ENCODE data around the gene SLC1A3. TPM values are rescaled to one million over a fixed set of nuclear protein-coding genes. Genes with fewer than 3 reads are reported as not detected.

SLC1A3 gene
- total RNA-seq, 1 donor from 2014 or later = 19.4 TPM

DNA sequence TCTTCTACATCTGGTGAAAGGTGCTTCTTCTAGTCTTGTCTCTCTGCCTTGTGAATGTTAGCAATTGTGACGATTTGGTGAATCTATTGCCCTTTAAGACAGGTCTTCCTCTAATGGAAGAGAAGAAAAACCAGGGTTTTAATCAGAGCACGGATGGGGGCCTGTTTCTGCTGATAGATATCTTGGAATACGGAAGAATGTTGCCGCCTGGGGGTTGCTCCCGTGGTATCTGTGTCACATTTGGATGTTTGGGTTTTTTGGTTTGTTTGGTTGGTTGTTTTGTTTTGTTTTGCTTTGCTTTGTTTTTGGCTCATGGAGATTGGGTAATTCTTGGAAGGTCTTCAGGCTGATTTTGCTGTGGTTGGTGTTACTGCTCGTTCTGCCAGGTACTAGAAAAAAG lies 9.7 kb upstream of the SLC1A3 start:
- no peak for DNase-seq (ENCODE audit: low spot score)
- no peak for ATAC-seq
- intact Hi-C loops (cut with DNase I) = no loop called here

DNA sequence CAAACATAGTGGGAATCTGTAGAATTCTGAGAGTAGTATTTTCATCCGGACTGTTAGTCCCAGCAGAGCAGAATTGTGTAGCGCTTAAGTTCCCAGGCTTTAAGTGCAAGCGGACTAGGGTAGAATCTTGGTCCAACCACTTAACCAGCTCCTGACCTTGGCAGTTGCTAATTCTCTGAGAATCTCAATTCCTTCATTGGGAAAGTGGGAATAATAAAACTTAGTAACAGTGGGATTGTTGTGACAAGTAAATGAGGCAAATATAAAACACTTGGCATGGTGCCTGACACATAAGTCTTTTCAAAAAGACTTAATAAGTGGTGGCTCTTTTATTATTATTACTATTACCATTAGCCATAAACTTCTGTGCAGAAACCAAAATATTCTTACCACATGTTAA lies 8.4 kb upstream of the SLC1A3 start:
- intact Hi-C loops (cut with DNase I) = no loop called here
- DNase-seq (ENCODE audit: low spot score) (no peak), ATAC-seq (no peak)

DNA sequence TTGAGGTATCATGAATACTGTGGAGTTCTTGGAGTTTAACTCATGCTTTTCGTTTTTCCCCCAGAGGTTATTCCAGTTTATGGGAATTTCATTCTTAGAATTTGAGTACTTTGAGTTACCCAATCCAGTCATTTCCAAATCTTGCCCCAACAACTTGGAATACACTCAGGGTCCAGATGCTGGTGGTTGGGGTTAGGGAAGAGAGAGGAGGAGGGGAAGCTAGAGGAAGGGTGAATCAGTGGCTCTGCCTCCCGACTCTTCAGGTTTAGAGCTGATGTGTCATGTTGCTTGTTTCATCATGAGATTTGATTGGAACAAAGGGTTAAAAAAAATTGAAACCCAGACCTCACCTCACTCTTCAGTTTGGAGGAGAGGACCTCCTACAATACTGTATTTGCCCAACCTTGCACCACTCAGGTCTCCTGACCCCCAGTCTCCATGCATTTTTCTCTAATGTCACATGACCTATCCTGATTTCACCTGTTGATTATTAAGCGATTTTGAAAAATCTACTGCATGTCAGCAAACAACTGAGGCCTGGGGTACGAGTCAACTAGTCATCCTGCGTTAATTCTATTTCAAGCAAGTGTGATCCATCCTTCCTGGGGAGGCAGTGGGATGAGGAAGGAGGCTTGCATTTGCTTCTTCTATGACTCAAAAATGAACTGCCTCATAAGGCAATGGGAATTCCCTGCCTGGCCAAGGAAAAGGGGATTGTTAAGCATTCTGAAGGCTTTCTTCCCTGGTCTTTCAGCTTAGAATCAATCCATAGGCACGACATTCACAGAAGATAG lies 6.2 kb upstream of the SLC1A3 start:
- ATAC-seq (peak; percentile 62), DNase-seq (ENCODE audit: low spot score) (no peak)
- intact Hi-C loops (cut with DNase I) = no loop called here

DNA sequence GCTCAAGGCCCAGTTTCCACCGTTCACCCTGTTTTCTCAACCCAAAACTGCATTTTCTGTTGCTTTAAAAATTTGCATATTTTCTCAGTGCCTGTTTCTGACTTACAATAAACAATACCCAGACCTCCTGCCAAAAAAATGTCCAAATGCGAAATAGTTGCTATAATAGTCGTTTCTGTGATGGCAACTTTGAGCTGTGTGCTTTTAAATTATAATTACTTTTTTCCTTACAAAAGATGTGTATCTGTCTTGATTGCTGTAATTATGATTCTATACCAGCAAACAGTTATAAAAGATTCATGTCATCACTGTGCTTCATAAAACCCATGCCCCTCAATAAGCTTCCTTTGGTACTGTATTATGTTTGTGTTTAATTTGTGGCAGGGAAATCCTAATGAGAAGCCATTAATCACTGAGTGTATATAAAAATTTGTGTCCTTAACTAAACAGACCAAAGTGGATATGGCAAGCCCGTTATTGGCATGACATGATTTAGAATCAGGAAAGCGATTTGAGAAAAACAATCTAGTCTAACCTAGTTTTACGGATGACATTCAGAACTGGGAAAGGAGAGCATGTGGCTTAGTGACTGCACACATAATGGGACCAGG lies 5.4 kb upstream of the SLC1A3 start:
- no peak for DNase-seq (ENCODE audit: low spot score)
- ATAC-seq = no peak
- intact Hi-C loops (cut with DNase I) = no loop called here

DNA sequence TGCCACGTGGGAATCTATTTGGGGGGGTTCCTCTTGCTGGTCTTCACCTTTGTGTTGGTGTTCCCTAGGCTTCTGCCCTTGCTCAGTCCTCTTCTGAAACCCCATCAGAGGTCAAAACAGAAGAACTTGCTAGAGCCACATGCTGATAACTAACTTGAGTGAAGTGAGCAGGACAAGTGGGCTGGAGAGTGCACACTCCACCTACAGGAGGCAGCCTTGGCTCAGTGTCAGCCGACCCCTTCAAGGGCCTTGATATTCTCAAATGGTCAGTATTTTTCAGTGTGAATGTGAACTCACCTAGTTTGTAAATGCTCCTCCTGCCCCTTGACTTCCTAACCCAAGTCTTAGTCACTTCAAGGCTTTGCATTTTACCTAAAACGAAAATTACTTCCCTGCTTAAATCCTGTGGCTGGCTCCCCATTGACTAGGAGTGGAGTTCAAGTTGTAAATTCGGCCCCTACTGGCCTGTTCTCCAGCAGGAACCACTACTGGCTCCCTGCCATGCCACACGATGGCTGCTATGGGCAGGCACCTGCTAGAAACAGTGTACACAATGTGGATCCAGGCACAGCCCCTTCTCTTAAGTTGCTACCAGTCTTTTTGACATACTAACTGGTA lies 3.6 kb upstream of the SLC1A3 start:
- DNase-seq (ENCODE audit: low spot score) (no peak), ATAC-seq (no peak)
- intact Hi-C loops (cut with DNase I) = no loop called here

DNA sequence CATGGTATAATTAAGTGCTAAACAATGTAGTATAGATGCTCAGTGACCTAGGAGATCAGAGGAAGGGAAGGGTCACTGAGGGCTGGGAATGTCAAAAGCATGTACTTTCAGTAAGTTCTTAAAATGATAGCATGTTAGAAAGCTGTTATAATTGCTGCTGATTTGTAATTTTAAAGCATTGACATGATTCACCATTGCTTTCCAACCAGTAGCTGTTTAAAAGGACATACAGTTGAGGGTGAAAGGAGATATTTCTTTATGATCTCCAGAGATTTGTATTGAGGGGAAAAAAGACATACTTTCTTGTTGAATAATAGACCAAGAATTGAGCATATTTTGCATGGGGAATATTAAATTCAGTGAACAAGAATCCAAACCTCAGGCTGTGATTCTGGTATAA lies 1.2 kb upstream of the SLC1A3 start:
- intact Hi-C loops (cut with DNase I) = no loop called here
- no peak for ATAC-seq
- DNase-seq (ENCODE audit: low spot score) = no peak

DNA sequence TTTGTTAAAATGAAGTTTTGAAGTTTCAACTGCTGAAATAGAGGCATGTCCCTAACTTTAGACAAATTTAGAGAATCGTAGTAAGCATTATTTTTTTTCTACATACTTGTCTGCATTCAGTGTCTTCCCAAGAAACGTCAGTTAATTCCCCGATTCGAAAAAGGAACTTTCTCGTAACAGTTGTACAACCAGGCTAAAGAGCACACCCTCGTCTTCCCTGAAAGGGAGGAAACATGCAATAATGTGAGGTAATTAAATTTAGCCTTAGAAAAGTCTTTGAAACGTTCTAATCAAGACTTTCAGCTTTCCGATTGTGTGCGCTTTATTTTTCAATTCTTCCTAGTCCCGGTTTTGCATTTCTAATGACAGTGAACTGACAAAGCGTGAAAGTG lies 374 bp upstream of the SLC1A3 start:
- intact Hi-C loops (cut with DNase I) = no loop called here
- ATAC-seq = peak; percentile 4

DNA sequence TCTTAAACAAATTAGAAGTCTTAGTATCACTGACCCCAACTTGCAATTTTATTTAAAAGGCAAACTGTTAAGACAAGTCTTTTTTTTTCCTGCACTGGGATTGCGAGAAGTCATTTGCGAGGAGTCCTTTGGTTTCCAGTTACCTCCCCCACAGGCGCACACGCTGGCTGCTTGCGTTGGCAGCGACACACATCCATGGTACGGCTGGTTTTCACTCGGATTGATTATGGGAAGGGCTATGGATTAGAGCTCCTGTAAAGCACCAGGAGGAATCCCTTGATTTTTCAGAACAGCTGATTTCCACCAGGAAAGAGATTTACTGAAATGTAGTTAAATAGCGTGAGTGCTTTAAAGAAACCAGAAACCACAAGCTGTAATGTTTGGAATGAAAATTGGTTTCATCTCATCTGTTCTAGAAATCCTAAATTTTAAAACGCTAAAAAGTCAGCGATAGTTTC lies 737 bp downstream of the SLC1A3 start:
- peak; percentile 58 for ATAC-seq
- intact Hi-C loops (cut with DNase I) = no loop called here
- no peak for DNase-seq (ENCODE audit: low spot score)

More for the DNA sequence above, 374 bp upstream of the SLC1A3 start:
- DNase-seq (ENCODE audit: low spot score) = no peak

DNA sequence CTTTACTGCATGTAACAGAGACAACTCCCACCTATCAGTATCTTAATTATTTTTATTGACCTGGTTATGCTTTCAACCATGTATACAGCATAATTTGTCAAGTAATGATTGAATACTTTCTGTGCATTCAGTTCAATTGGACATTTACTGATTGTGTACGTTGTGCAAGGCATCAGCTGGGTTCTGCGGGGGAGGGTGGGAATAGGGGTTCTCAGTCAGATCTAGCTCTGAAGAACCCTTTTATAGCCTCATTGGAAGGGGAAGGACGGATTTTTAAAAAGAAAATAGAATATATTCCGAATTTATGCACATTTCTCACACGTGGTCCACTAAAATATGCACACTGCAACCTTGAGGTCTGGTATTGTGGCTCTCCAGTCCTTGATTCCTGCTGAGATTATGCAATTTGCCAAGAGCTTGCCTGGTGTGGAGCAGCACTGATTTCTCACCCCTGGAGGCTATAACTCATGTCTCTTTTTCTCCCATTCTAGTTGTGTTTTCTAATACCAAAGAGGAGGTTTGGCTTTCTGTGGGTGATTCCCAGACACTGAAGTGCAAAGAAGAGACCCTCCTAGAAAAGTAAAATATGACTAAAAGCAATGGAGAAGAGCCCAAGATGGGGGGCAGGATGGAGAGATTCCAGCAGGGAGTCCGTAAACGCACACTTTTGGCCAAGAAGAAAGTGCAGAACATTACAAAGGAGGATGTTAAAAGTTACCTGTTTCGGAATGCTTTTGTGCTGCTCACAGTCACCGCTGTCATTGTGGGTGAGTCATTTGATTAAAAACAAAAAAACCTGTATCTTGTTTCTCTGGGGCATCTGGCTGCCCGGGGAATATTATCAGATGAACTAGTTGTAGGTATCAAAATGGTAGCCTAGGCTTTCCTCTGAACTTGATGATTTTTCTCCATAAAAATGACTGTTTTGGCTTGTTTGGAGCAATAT lies 1.7 kb downstream of the SLC1A3 start:
- DNase-seq (ENCODE audit: low spot score) = no peak
- intact Hi-C loops (cut with DNase I) = no loop called here
- ATAC-seq = peak; percentile 52

DNA sequence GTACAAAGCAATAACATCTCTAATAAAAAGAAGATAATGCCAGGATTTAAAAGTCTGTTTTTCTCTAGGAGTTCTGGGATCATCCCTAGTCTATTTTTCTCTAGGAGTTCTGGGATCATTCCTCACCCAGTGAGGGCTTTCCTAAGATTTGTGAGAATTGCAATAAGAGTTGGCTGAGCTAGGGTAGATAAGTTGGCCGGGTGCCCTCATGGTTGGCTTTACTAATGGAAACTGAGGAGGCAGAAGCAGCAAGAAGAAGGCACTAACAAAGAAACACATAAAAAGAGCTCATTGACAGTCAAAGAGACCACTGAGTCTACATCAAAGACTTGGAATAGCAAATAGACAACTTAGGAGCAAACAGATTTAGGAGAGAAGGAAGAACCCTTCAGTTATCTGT lies 4.2 kb downstream of the SLC1A3 start:
- ATAC-seq (no peak), DNase-seq (ENCODE audit: low spot score) (no peak)
- intact Hi-C loops (cut with DNase I) = loop anchor here (10.0 kb wide), 1 partner anchor 1354 kb away; no protein-coding TSS in a partner anchor

DNA sequence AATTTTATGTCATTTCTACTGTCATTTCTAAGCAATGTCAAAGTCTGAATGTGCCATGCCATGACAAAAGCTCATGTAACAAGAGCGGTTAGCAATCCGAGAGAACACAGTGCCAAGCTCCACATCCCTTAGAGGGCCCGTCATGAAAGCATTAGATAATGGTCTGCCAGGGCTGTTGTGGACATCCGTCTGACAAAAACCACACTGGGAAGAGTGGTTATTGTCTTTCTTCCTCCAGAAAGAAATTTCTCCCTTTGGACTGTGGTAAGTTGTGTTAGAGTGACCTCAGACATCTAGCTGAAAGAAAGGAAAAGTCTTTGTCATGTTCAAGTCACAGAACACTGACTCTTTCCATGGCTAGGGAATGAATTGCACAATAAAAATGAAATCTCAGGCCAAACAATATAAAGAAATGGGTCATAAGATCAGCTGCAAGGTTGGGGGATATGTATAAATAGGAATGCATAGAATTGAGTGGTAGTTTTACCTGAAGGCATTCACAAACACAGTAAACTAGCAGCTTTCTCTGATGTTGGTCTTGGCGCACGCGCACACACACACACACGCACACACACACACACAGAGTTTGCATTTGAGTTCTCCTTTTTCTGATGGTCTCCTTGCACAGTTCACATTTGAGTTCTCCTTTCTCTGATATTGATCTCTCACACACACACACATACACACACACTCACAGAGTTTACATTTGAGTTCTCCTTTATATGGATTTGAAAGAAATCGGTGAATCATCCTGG lies 5.3 kb downstream of the SLC1A3 start:
- ATAC-seq (no peak), DNase-seq (ENCODE audit: low spot score) (no peak)
- intact Hi-C loops (cut with DNase I) = loop anchor here (10.0 kb wide), 1 partner anchor 1353 kb away; no protein-coding TSS in a partner anchor

DNA sequence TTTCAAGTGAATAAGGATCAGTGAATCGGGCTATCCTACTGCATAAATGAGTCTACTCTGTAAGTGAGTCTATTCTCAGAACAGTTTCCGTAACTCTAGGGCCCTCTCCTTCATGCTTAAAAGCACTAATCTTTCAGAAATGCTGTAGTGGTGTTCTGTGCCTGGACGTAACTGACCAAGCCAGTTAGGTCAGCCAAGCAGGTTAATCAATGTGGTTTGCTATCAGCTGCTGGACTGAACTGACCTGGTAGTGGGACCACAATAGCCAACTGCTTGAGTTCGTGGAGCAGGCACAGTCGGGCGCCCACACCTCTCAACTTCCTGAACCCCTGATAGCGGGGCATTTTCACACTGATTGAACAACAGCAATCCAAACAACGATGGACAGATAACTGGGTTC lies 6.8 kb downstream of the SLC1A3 start:
- intact Hi-C loops (cut with DNase I) = loop anchor here (10.0 kb wide), 1 partner anchor 1352 kb away; no protein-coding TSS in a partner anchor
- ATAC-seq = no peak
- no peak for DNase-seq (ENCODE audit: low spot score)

DNA sequence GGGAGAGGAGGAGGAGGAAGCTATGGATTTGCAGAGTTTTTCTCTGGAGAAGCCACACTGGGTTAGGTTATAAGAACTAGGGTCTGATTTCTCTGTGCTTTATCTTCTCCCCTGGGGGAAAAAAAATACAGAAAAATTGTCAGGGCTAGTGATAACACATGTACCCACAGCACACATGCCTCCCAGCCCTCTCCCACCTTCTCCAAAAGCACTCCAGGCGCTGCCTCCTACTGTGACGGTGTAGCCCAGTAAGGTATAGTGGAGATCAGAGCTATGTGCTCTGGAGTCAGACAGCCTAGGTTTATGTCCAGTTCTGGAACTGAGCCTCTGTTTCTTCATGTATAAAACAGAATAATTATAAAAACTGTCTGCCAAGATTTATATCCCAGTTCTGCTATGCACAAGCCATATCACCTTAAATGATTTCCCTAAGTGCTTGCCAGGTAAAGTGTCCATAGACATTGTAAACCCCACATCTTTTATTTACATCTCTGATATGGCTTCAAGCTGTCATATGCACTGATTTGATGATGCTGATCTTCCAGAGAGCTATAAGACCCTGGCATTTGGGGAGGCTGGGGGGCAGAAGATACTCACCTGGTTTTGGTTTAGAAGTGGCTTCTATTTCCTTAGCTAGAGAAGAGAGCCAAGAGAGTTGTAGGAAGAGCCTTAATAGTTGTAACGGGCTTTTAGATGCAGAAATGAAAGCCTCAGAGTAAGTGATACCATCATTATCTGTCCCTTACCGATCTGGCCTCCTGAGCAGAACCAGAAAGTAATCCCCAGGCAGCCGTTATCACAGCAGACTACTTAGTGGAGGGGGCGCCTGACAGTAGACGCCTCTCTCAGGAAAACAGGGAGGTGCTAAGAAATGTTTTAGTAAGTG lies 7.6 kb downstream of the SLC1A3 start:
- DNase-seq (ENCODE audit: low spot score) = no peak
- peak; percentile 27 for ATAC-seq
- intact Hi-C loops (cut with DNase I) = loop anchor here (10.0 kb wide), 1 partner anchor 1351 kb away; no protein-coding TSS in a partner anchor

DNA sequence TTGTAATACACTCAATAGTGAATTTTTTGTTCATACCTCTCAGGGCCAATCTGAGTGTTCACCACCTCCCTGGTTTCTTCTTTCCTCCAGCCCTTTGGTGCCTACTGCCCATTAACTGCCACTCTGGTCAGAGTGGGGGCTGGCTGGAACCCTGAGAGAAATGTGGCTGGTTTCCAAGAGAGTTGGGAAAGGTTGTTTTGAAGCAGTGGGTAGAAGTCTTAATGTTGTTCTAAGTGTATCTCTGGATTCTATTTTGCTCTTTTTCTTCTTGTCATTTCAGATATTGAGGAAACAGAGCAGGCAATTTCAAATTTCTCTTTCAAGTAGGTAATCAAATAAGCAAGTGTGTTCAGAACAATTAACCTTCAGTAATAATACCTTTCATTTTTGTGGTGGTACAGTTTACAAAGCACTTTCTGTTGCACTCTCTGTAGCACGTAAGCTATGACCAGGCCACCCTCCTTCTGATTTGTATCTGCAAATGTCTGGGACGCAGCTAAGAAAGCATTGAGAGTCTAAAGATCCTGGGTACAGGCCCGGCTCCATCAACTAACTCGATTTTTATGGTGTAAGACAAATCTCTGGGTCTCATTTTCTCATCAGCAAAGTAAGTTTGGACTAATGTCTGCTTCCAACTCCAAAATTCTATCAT lies 8.4 kb downstream of the SLC1A3 start:
- intact Hi-C loops (cut with DNase I) = loop anchor here (10.0 kb wide), 1 partner anchor 1350 kb away; no protein-coding TSS in a partner anchor
- DNase-seq (ENCODE audit: low spot score) = no peak
- peak; percentile 19 for ATAC-seq

DNA sequence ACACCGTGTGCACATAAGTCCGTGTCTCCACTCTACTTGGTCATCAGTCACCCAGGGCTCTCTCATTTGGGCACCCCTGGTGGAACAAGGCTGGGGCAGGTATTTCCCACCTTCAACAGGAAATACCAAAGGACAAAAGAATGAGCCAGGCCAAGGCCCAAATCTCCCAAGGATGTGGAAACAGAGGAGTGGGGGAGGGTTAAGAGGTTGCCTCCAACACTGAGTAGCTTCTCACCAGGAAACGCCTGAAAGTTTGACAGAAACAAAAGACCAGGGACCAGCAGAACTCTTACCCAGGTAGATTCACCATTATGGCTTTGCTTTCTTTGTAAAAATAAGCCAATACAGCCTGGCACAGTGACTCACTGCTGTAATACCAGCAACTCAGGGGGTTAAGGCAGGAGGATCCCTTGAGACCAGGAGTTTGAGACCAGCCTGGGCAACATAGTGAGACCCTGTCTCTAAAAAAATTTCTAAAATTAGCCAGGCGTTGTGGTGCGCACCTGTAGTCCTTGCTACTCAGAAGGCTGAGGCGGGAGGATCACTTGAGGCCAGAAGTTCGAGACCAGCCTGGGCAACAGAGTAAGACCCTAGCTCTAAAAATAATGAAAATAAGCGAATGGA lies 12.7 kb downstream of the SLC1A3 start:
- DNase-seq (ENCODE audit: low spot score) (no peak), ATAC-seq (no peak)
- intact Hi-C loops (cut with DNase I) = loop anchor here (10.0 kb wide), 1 partner anchor 1346 kb away; no protein-coding TSS in a partner anchor

DNA sequence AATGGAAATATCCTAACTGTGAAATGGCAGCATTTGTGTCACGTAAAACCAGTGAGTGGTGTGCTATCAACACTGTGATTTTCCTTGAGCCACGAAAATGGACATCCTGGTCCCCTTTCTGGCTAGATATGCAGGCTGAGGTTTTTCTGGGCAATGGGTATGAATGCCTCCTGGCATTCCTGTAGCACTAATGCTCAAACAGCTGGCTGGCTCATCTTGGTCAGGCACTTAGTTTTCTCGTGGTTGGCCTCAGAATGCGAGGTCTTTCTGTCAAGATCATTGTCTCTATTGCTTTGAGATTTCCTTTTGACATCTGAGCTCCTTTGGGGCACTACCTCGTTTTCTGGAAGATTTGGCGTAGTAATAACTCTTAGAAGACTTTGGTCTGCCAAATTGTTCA lies 15.6 kb downstream of the SLC1A3 start:
- DNase-seq (ENCODE audit: low spot score) (no peak), ATAC-seq (no peak)
- intact Hi-C loops (cut with DNase I) = no loop called here
